NAMALWA (cell line): ENCODE results near the gene EBF3.

Experiments
- DNase-seq: peaks from one replicate; pipeline ENCODE4 v3.0.0-alpha.2; 2015; ENCODE audit warnings: low spot score

The EBF3 gene

GRCh38 chr10:129852829-129853561 lies 111.1 kb downstream of the EBF3 start:
- no peak for DNase-seq

GRCh38 chr10:129851941-129852640 lies 112.0 kb downstream of the EBF3 start:
- no peak for DNase-seq

GRCh38 chr10:129850790-129851189 lies 113.3 kb downstream of the EBF3 start:
- no peak for DNase-seq

- DNase-seq = no peak
Observed at GRCh38 chr10:129850316-129850715, 113.8 kb downstream of the EBF3 start.

GRCh38 chr10:129849853-129850252 lies 114.2 kb downstream of the EBF3 start:
- no peak for DNase-seq

GRCh38 chr10:129849452-129849750 lies 114.7 kb downstream of the EBF3 start:
- DNase-seq = no peak

- no peak for DNase-seq
Observed at GRCh38 chr10:129848696-129849451, 115.2 kb downstream of the EBF3 start.

- no peak for DNase-seq
Observed at GRCh38 chr10:129847741-129848483, 116.2 kb downstream of the EBF3 start.

- no peak for DNase-seq
Observed at GRCh38 chr10:129846991-129847391, 117.1 kb downstream of the EBF3 start.

GRCh38 chr10:129845111-129845753 lies 118.8 kb downstream of the EBF3 start:
- DNase-seq = no peak

GRCh38 chr10:129844216-129844766 lies 119.8 kb downstream of the EBF3 start:
- no peak for DNase-seq

- DNase-seq = no peak
Observed at GRCh38 chr10:129843702-129844101, 120.4 kb downstream of the EBF3 start.

- DNase-seq = no peak
Observed at GRCh38 chr10:129843131-129843541, 120.9 kb downstream of the EBF3 start.

- DNase-seq = no peak
Observed at GRCh38 chr10:129842031-129842430, 122.0 kb downstream of the EBF3 start.

GRCh38 chr10:129841590-129841989 lies 122.5 kb downstream of the EBF3 start:
- DNase-seq = no peak

GRCh38 chr10:129841071-129841470 lies 123.0 kb downstream of the EBF3 start:
- no peak for DNase-seq

- DNase-seq = no peak
Observed at GRCh38 chr10:129840196-129840590, 123.9 kb downstream of the EBF3 start.

- no peak for DNase-seq
Observed at GRCh38 chr10:129839285-129840195, 124.5 kb downstream of the EBF3 start.

- no peak for DNase-seq
Observed at GRCh38 chr10:129838794-129839193, 125.3 kb downstream of the EBF3 start.

- no peak for DNase-seq
Observed at GRCh38 chr10:129837909-129838582, 126.0 kb downstream of the EBF3 start.
